ENCODE results near the gene KCNT1. TPM values are rescaled to one million over a fixed set of nuclear protein-coding genes. Genes with fewer than 3 reads are reported as not detected.

Gene KCNT1
- total RNA-seq, 2 donors from 2014 or later, result 0.08 TPM; not detected in 1

DNA sequence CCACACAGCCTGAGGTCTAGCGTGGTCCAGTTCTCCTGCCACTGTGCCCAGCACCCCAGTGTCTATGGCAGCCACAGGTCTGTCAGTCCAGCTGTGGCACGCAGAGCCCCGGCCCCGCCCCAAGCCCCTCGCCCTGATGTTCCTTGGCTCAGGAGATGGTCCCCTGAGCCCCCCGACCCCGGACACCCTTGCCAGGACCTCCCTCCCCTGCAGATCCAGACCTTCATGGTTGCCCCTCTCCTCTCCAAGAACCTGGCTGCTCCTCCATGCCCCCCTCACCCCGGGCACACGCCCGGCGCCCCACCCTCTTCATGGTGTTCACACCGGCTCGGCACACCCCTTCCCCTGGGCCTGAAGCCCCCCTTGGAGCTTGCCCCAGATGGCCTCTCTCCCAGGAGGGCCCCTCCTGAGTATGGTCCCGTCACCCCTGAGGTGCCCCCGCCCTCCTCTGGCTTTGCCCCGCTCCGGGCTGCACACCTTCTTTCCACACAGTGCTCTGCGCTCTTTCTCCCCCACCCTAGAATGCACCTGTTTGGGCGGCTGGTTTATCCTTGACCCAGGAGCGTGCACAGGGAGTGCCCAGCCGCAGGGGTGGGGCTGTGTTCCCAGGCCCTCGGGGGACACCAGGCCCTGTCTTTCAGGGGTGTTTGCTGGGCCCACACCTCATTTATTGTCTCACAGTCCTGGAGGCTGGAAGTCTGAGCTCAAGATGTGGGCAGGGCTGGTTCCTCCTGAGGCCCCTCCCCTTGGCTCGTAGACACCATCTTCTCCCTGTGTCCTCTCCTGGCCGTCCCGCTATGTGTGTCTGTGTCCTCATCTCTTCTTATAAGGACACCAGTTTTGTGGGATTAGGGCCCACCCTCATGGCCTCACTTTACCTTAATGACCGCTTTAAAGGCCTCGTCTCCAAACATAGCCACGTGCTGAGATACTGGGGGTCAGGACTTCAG lies 37.6 kb downstream of the KCNT1 start:
- Histone ChIP-seq H3K36me3 (no peaks in the 10 kb centered on the region), H3K9ac (ENCODE audit: low read depth in 2 of 2, low read length in 2 of 2) (no peak overlapping the region), H3K4me1 (no peaks in the 10 kb centered on the region), H3K9me3 (no peaks in the 10 kb centered on the region), H3K27me3 (peaks cover 4% of the 10 kb centered on the region), H3K4me3 (no peak overlapping the region), H3K27ac (no peak overlapping the region)
- intact Hi-C loops (cut with DNase I), result no loop called here
- DNase-seq, result no peak
- TF ChIP-seq, protein P1, sequence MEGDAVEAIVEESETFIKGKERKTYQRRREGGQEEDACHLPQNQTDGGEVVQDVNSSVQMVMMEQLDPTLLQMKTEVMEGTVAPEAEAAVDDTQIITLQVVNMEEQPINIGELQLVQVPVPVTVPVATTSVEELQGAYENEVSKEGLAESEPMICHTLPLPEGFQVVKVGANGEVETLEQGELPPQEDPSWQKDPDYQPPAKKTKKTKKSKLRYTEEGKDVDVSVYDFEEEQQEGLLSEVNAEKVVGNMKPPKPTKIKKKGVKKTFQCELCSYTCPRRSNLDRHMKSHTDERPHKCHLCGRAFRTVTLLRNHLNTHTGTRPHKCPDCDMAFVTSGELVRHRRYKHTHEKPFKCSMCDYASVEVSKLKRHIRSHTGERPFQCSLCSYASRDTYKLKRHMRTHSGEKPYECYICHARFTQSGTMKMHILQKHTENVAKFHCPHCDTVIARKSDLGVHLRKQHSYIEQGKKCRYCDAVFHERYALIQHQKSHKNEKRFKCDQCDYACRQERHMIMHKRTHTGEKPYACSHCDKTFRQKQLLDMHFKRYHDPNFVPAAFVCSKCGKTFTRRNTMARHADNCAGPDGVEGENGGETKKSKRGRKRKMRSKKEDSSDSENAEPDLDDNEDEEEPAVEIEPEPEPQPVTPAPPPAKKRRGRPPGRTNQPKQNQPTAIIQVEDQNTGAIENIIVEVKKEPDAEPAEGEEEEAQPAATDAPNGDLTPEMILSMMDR (IDR thresholded peaks at IDR 0.05), result no peak

DNA sequence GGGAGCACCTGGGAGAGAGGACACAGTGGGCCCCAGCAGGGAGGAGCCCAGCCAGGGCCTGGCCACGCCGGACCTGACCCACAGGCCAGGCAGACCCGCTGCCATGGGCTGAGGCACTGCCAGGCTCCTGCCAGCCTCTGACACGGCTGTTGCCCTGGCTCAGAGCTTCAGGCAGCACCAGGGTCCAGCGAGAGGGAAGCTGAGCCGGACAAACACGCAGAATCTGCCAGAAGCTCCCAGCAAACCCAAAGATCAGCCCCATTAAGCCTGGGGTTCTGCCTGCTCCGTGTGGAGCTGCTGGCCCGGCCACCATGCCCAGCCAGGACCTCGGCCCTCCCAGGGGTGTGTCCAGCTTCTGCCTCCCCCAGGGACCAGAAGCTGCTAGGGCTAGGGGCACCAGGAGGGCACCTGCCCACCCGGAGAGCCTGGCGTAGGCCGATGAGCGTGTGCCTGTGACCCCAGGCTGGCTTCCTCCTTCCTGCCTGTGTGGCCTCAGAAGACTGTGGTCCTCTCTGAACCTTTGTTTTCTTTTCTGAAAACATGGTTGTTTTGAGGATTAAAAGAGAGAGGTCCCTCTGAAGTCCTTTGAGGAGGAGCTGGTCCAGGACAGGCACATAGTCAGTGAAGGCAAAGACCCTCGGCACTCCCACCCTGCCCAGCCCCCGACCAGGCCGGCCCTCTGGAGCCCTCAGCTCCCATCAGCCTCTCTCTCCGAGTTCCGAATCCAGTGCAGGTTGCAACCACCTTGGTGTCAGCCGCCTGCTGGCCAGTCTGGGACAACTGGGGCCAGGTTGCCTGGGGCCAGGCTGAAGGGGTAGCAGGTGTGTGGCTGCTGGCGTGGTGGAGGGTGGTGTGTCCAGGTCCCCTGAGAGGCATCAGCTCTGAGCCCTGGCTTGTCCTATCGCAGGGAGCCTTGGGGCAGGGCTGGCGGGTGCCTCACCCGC lies 39.6 kb downstream of the KCNT1 start:
- Histone ChIP-seq H3K36me3 (no peaks in the 10 kb centered on the region), H3K27me3 (peaks cover 4% of the 10 kb centered on the region), H3K4me1 (no peaks in the 10 kb centered on the region), H3K9ac (ENCODE audit: low read depth in 2 of 2, low read length in 2 of 2) (no peak overlapping the region), H3K27ac (no peak overlapping the region), H3K9me3 (no peaks in the 10 kb centered on the region), H3K4me3 (no peak overlapping the region)
- intact Hi-C loops (cut with DNase I), result no loop called here
- no peak for DNase-seq
- TF ChIP-seq, protein P1 (IDR thresholded peaks at IDR 0.05), result no peak

DNA sequence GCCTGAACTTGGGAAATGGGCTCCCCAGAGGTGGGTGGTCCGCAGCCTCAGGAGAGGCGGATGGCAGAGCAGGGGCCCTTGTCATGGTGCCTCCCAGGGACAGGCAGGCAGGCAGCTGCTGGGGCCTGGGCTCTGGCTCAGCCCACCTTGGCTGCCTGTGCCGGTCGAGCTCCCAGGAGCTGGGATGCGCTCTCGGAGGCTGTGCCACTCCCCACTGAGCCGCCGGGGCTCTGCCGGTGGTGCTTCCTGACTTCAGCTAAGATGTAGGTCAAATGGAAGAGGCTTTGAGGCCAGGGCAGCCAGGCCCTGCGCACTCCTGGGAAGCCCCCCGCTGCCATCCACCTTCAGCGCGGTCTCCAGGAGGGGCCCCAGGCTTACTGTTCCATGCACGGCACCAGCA lies 41.0 kb downstream of the KCNT1 start:
- H3K27ac ChIP-seq, result no peak overlapping the region
- TF ChIP-seq, protein P1 (IDR thresholded peaks at IDR 0.05), result no peak
- no peaks in the 10 kb centered on the region for H3K9me3 ChIP-seq
- no peak for DNase-seq
- intact Hi-C loops (cut with DNase I), result no loop called here
- H3K36me3 ChIP-seq, result no peaks in the 10 kb centered on the region
- H3K27me3 ChIP-seq, result no peaks in the 10 kb centered on the region
- no peaks in the 10 kb centered on the region for H3K4me1 ChIP-seq
- no peak overlapping the region for H3K9ac ChIP-seq (ENCODE audit: low read depth in 2 of 2, low read length in 2 of 2)
- H3K4me3 ChIP-seq, result no peak overlapping the region

DNA sequence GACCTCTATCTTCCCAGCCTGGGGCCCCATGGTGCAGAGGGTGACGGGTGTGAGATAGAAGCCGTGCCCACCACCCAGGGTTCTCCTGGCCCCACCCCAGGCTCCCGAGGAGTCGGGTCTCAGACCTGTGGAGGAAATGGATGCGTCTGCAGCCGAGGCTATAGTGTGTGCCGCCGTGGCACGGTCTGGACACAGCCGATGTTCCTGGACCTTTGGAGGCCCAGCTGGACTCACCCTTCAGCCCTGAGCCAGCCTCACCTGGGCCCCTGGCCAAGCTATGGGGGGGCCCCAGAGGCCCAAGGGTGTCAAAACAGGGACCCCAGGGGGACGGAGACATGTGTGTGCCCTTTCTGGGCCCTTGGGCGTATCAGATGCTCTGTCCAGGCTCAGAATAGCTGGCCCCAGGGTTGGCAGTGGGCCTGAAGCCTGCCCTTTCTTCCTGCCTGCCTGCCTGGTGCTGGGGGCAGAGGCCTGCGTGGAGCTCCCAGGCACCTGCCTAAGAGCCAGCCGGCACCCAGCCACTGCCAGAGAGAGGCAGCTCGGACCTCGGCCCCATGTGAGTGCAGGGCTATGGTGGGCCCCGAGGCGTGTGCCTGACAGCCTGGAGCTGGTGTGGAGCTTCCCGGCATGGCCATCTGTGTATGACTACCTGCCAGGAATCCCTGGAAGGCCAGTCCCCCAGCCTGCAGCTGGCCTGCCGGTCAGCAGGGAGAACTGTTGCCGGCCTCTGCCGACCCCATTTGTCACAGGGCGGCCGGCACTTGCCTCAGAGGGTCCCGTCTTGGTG lies 41.8 kb downstream of the KCNT1 start:
- no peaks in the 10 kb centered on the region for H3K9me3 ChIP-seq

More for the DNA sequence above, 41.8 kb downstream of the KCNT1 start:
- Histone ChIP-seq H3K4me1 (no peaks in the 10 kb centered on the region), H3K27ac (no peak overlapping the region), H3K36me3 (no peaks in the 10 kb centered on the region), H3K27me3 (no peaks in the 10 kb centered on the region), H3K9ac (ENCODE audit: low read depth in 2 of 2, low read length in 2 of 2) (no peak overlapping the region), H3K4me3 (no peak overlapping the region)
- intact Hi-C loops (cut with DNase I), result no loop called here
- TF ChIP-seq, protein P1 (IDR thresholded peaks at IDR 0.05), result no peak
- no peak for DNase-seq

All from colonic mucosa (tissue), 4 donors.